NCI-H2107 (cell line): Measurements from ENCODE around the gene MYOF.
"Not testable (repeated sequence)": the region's sequence is repeated elsewhere in the genome, so short reads cannot be mapped to it uniquely, and the experiment has no call there.

Source experiments
- DNase-seq: peaks from one replicate; lab custom pipeline; 2025; lab: John Stamatoyannopoulos, UW

MYOF gene

DNA sequence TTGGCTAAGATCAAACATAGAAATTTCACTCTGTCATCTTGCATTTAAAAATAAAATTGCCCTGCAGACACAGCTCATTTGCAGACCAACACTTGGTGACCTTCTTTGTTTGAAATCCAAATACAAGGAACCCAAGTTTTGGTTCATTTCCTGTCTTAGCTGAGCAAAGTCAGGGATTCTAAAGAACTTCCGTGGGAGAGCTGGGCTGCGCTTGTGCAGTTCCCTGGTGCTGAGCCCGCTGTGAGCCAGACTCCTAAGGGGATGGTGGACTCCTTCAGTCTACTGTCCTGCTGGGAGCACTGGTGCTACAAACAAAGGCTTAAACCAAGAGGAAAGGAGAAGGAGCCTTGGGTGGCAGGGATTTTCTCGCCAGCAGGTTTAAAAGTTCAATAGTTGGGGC, 60.0 kb downstream of the MYOF start:
- no peak for DNase-seq

DNA sequence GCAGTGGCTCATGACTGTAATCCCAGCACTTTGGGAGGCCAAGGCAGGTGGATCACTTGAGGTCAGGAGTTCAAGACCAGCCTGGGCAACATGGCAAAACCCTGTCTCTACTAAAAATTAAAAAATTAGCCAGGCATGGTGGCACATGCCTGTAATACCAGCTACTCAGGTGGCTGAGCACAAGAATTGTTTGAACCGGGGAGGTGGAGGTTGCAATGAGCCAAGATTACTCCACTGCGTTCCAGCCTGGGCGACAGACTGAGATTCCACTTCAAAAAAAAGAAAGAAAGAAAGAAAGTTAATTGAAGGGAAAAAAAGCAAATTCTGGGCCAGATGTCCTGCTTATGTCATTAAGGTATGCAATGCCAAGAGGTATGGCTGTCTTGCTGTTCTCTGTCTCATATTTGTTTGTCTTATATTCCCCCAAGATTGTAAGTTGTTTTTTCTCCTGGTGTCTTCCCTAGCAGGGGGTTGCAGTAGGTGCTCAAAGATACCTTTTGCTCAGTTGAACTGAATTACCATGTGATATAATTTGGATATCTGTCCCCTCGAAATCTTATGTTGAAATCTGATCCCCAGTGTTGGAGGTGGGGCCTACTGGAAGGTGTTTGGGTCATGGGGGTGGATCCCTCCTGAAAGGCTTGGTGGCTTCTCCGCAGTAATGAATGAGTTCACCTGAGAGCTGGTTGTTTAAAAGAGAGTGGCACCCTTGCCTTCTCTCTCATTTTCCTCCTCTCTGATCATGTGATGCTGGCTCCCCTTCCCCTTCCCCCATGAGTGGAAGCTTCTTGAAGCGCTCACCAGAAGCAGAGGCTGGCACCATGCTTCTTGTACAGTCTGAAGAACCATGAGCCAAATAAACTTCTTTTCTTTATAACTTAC, 60.9 kb downstream of the MYOF start:
- no peak for DNase-seq

DNA sequence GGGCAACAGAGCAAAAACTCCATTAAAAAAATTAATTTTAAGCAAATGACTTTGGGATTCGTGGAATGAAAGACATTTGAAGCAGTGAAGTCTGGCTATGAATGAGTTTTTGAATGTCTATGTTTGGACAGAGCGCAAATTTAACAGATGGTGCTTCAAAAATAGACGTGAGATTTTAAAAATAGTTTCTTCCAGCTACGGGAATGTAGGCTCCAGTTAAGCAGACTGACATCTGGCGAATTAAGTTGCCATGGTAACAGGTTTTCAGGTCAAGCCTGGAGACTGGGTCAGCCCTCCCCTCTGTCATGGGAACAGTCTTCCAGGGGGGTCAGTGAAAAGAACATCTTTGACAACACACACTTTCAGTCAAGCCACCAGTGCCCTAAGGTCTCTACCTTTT, 62.0 kb downstream of the MYOF start:
- DNase-seq = no peak

DNA sequence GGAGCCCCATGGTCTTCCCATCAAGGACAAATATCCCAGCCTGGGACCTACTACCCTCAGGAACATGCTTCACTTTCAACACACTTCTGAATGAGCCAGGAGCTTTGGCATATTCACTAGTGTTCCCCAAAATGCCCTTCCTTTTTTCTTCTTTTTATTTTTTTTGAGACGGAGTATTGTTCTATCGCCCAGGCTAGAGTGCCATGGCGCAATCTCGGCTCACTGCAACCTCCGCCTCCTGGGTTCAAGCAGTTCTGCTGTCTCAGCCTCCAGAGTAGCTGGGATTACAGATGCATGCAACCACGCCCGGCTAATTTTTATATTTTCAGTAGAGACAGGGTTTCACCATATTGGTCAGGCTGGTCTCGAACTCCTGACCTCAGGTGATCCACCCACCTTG, 63.1 kb downstream of the MYOF start:
- DNase-seq = not testable (repeated sequence)

DNA sequence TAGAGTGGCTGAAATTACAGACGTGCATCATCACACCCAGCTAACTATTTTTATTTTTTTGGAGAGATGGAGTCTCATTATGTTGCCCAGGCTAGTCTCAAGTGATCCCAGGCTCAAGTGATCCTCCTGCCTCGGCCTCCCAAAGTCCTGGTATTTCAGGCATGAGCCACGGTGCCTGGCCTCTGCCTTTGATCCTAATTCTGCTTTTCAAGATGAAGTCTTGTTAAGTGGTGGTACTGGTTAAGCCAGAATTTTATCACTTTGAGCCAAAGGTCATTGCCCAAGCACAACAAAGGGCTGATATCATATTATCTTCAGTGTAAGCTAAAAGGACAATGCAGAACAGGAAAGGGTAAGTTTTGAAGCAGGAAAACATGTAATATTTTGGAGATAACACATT, 64.2 kb downstream of the MYOF start:
- no peak for DNase-seq

DNA sequence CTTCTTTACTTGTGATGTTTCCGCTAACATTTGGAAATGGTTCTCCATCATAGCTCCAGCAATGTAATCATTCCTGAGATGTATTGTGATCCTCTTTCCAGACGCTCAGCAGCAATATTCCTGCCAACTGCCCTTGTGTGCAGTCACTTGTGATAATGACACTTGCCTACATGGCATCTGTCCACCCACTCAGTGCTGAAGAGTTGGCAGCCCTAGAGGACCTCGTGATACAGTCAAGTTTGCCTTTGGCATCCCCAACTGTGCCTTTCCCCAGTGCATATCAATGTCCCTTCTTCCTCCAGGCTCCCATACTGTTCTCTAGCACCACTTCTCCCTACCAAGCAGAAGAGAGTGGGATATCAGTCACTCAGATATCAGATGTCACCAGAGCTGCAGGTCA, 64.9 kb downstream of the MYOF start:
- no peak for DNase-seq

DNA sequence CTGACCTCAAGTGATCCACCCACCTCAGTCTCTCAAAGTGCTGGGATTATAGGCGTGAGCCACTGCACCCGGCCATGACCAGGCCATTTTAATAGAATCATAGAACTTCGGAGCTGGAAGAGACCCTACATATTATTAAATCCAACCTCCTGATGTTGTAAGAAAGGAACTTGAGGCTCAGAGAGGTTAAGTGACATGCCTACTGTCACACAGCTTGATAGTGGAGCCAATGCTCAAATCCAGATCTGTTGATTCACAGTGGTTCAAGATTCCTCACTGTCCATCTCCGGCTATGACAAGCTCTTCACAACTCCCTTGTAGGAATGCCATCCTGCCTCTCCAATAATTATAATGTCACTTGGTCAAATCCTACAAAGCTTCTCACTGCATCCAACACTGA, 65.3 kb downstream of the MYOF start:
- DNase-seq = no peak

DNA sequence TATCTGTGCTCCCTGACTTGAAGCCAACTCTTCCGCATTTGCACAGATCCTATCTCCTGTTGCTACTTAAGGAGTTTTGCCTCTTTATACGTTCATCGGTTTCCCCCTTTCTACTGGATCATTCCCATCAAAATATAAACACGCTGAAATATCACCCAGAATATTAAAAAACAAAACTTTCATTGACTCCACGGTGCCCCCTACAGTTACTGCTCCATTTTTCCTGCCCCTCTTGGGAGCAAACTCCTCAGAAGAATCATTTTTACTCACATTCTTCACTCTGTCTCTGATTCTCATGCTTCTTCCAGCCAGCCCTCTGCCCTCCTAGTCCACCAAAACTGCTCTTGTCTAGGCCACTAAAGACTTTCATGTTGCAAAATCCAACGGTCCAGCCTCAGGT, 66.4 kb downstream of the MYOF start:
- DNase-seq = no peak

DNA sequence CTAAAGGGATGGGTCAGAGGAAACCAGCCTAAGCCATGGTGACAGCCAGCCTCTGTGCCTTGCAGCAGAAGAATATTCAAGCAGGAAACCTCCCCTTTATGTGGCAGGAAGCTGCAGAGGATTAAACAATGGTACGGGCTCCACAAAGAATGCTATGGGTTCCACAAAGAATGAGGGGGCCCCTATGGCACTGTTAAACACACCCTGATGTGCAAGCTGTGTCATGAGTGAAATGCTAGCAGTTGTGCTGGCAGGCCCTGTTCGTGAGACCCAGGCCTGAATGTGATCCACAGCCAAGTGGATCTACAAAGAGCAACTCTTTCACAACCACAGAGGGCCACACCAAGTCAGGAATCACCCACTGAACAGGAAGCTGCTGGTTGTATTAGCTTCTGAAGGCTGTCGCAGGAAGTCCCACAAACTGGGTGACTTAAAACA, 68.9 kb downstream of the MYOF start:
- DNase-seq = no peak

DNA sequence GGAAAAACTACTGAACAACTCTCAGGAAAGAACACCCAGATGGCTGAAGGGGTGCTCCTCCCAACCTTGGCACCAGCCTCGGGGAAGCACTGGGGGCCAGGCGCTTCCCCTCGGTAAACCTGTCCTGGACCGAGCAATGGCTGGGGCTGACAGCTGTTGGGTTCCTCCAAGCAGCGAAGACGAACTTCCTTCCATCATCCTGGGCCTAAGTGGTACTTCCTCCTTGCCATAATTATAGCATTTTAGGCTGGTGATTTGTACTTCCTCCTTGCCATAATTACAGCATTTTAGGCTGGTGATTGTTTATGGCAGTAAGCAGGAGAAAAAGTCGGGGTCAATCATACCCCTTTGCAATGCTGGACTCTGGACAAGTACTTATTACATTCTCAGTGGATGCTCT, 69.3 kb downstream of the MYOF start:
- no peak for DNase-seq

DNA sequence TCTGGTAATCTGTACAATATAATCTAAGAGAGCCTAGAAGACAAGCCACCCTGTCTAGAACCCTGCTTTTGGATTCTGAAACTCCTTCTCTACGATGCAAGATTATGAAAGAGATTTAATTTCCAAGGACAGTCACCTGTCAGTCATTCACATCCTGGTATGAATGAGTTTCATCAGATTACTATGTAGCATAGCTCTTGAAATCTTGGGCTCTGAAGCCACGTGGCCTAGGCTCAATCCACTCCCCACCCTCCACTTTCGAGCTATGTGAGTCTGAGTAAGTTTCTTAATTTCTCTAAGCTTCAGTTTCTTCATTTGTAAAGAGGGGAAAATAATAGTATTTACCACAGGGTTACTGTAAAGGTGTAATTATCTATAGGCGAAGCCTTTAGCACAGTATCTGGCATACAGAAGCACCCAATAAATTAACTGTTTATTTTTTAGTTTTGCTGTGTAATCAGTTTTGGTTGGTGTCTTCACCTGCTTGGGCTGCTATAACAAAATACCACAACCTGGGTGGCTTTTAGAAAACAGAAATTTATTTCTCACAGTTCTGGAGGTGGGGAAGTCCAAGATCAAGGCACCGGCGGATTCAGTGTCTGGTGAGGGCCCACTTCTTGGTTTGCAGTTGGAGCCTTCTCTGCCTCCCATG, 71.3 kb downstream of the MYOF start:
- DNase-seq = no peak

DNA sequence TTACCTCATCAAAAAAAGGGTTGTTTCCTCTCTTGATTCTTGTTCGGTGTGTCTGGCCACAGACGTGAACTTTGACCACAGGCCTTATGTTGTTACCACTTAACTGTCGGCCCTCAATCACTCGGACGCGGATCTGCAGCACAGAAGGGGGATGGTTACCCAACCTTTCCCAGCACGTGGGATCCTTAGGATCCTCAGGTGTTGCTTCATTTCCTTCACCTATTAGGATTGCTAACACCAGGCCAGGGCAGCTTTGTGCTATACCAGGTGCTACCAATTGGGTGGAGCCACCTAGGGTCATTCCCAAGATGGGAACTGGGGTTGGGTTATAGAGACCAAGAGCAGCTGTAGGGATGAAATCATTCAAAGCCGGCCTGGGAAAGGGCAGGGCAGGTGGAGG, 73.4 kb downstream of the MYOF start:
- DNase-seq = no peak

DNA sequence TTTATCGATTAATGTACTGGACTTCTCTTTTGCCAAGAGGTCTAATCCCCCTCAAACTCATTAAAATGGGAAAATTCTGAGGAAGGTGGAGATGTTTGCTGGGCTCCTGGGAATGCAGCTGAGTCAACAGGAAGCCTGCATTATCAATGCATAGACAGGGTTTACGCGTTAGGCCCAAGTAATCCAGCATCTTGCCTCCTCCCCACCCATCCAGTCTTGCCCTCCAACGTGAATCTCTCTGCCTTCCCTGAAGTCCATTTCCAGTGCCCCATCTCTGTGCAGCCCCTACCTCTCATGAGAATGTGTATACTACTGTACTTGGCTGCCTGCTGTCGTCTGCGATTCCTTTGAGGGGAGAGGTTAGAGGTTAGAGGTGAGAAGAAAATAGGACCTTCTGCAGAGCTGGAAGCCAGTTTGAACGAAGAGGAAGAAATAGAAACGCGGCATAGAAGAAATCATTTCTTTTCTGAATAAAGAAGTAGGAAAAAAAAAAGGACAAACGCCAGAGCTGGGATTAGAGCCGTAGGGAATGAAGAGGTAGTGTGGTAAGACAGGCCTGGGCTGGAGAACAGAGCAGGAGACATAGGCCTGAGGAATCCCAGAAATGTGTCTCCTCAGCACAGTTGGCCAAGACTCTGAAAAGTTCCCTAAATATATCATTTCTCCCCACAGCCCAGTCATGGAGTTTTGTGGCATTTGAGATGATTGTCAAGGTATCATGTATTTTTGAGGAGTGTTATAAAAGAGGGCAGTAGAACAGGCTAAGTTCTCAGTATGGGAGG, 75.6 kb downstream of the MYOF start:
- no peak for DNase-seq

DNA sequence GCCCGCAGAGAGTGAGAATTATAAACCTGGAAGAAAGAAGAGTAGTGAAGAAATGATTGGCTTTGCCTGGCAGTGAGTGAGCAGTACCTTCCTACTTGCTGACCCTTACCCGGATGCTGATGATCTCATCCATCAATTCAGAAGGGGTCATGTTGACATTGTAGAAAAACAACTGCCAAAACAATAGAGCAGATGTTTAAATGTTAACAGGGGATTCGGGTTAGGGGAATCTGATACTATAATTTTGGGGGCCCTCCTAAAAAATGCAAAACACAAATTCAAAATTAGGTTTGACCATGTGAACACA, 78.1 kb downstream of the MYOF start:
- DNase-seq = no peak

DNA sequence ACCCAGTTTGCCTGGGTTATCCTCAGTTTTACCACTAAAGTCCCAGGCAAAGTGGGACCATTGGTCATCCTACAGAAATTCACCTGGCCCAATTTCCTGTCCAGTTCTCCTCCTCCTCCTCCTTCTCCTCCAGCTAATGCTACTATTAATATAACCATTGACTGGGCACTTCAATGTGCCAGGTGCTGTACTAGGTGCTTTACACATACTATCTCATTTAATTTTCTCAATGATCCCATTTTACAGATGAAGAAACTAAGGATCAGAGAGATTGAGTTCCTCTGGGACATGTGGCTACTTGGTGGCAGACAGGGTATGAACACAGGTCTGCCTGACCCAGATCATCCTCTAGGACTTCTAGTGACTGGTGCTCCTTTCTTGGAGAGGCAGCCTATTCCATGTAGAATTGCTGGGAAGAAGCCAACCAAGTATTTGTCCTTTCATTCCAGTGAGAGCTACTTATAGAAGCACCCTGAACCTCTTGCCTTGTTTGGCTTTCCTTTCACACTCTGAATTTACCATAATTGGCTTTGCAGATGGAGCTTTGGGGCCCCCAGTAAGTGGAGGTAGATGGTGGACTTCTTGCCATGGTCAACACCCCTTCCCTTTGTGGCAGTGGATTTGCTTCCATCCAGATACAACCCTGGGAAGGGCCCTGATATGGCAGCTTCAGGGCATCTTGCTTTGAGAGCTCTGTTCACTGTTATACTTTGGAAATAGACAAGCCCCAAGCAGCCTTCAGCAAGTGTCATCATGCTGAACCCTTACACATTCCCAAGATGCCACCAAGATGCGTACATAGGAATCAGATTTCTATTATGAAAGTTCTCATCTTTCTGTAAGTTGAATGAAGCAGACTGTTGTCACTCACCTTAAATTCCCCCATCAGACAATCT, 78.7 kb downstream of the MYOF start:
- no peak for DNase-seq

DNA sequence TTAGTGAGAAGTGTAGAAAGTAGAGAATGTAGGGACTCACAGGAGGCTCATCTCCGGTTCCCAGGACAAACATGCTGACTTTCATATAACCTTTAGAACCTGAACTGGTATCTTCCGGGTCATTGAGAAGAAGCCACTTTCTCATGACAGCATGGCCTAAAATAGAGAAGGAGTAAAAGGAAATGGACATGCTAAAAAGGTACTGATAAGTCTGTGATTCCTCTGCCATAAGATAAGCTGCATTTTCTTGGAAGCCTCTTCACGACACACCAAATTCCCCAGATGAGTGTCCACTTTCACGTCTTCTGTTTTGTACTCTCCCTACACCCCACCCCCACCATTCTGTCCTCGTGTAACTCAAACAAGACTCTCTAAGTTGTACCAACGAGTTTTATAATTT, 79.9 kb downstream of the MYOF start:
- DNase-seq = no peak

DNA sequence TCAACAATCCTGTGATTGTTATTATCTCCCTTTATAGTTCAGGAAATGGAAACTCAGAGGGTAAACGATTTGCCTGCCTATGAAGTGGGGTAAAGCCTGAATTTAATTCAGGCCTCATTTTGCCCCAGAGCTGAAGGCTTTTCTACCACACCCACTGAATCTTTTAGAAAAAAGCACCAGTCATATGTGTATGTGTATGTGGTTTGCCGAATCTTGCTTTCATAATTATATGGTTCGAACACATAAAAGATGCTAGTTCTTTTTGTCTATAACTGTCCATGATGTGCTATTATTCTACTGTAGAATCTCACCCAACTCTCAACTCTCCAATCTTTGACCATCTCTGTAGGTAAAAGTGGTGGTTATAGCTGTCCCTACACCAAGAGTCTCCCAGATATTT, 83.6 kb downstream of the MYOF start:
- no peak for DNase-seq

DNA sequence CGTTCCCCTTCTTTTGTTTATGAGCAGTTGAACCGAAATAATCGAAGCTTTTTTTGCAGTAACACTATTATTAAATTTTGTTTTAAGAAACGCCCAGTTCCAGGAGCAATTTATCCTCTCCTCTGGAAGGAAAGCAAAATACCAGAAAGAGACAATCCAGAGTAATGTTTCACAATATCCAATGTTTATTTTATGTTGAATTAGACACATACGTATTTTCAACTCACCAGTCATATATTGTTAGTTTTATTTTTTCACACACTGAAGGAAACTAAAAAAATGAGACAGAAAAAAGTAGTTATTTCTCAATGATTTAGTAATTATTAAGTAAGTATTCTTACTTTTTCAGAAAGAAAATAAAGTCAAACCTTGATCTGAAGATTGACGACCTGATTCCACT, 85.1 kb downstream of the MYOF start:
- DNase-seq = no peak

DNA sequence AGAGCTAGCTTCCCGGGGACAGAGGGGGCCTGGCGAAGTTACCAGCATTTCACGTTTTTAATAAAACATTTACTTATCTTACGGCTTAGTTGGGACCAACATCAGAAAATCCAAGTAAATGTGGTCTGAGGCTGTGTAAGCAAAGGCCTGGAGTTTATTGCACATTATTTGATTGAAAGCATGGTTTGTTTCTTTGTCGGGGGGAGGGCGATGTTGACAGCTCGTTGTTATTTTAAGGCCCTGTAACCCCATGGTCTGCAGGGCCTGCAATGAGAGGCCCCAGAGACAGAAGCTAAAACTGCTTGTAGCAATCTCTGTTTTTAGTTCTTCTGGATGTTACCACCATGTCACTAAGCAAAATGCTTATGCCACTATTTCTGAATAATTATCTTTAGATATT, 88.9 kb downstream of the MYOF start:
- DNase-seq = no peak

DNA sequence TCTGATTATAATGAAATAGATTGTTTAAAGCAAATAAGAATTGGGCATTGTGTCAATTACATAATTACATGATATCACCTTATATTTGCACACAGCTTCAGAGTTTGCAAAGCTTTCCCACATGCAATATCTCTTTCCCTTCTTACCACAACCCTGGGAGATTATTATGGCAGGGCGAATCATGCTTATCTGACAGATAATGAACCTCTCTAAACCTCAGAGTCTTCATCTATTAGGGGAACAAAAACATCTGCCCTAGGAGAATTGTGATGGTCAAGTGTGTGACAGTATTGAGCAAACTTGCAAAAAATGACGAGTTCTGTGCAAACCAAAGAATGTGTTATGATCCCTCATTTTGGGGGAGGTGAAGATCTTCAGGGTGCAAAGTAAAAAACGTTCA, 90.0 kb downstream of the MYOF start:
- DNase-seq = no peak

DNA sequence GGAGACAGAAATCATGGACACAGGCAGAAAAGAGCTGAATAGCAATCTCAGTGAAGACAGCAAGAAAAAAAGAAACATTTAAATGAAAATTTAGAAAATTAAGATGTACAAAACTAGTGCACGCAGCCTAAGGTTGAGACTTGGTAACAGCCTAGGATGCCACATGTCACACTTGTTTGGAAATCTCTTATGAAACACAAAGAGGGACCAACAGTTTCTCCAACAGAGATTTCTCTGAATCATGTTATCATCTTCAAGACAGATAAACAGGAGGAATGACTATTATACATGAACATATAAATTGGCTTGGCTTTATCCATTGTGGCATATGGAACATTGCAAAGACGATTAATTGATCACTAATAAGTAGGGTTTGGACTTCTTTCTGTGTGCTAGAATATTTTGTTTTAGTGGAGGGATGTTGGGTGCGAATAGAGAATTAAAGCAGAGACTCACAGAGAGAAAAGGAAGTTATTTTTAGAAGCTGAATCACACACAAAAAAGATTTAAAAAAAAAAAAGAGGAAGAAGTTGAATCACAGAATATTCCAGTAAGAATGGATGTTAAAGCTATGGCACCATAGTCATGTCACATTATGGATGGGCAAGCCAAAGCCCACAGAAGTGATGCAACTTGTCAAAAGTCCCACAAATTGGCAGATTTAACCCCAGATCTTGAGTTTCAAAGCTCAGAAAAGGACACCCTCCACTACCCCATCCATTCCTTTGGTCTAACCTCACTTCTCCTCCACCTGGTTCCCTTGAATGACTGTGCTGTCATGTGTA, 91.6 kb downstream of the MYOF start:
- no peak for DNase-seq
